ENCODE data around the gene CTSE. TPM values are rescaled to one million over a fixed set of nuclear protein-coding genes. Genes with fewer than 3 reads are reported as not detected.

The CTSE gene
- total and polyA plus RNA-seq, 5 donors from 2014 or later, result not detected

GRCh38 chr1:205961991-205962820 lies 61.5 kb downstream of the CTSE start:
- ATAC-seq (ENCODE audit: low read depth in 2 of 2) (no peak), DNase-seq (no peak)
- peaks cover 0 to 3% (median 0%) of the 10 kb centered on the region in 7 donors for H3K9me3 Mint-ChIP-seq
- no peaks in the 10 kb centered on the region for H3K9me3 ChIP-seq (ENCODE audit: control insufficient read depth in 2 of 2, low read length in 2 of 2)
- H3K4me1 Mint-ChIP-seq, result no peaks in the 10 kb centered on the region
- H3K36me3 ChIP-seq (ENCODE audit: control insufficient read depth, insufficient read depth, low read length), result no peaks in the 10 kb centered on the region
- H3K27ac Mint-ChIP-seq, result no peak overlapping the region
- H3K27me3 Mint-ChIP-seq, result peaks cover 21% of the 10 kb centered on the region
- H3K27ac ChIP-seq (ENCODE audit: insufficient read depth, low read length, poor library complexity, severe bottlenecking), result no peak overlapping the region
- no peaks in the 10 kb centered on the region for H3K27me3 ChIP-seq (ENCODE audit: control insufficient read depth, insufficient read depth, low read length)
- H3K4me3 ChIP-seq (ENCODE audit: low read depth, low read length), result no peak overlapping the region
- H3K36me3 Mint-ChIP-seq, result no peaks in the 10 kb centered on the region
- no peak overlapping the region for H3K4me3 Mint-ChIP-seq
- no peaks in the 10 kb centered on the region for H3K4me1 ChIP-seq (ENCODE audit: control insufficient read depth, insufficient read depth, low read length, poor library complexity, severe bottlenecking)

GRCh38 chr1:205961405-205961804 lies 62.3 kb downstream of the CTSE start:
- Histone ChIP-seq H3K36me3 (ENCODE audit: control insufficient read depth, insufficient read depth, low read length) (no peaks in the 10 kb centered on the region), H3K4me3 (ENCODE audit: low read depth, low read length) (no peak overlapping the region), H3K9me3 (ENCODE audit: control insufficient read depth in 2 of 2, low read length in 2 of 2) (no peaks in the 10 kb centered on the region), H3K27ac (ENCODE audit: insufficient read depth, low read length, poor library complexity, severe bottlenecking) (no peak overlapping the region), H3K4me1 (ENCODE audit: control insufficient read depth, insufficient read depth, low read length, poor library complexity, severe bottlenecking) (no peaks in the 10 kb centered on the region), H3K27me3 (ENCODE audit: control insufficient read depth, insufficient read depth, low read length) (peaks cover 2% of the 10 kb centered on the region)
- peaks cover 28% of the 10 kb centered on the region for H3K27me3 Mint-ChIP-seq
- H3K27ac Mint-ChIP-seq, result no peak overlapping the region
- DNase-seq (peak in 1 of 3 donors; percentile 20), ATAC-seq (ENCODE audit: low read depth in 2 of 2) (no peak)
- no peaks in the 10 kb centered on the region for H3K4me1 Mint-ChIP-seq
- no peak overlapping the region for H3K4me3 Mint-ChIP-seq
- H3K9me3 Mint-ChIP-seq, result peaks cover 0 to 3% (median 0%) of the 10 kb centered on the region in 7 donors
- no peaks in the 10 kb centered on the region for H3K36me3 Mint-ChIP-seq

GRCh38 chr1:205959789-205960188 lies 63.9 kb downstream of the CTSE start:
- Mint-ChIP-seq H3K27ac (no peak overlapping the region), H3K4me1 (no peaks in the 10 kb centered on the region), H3K27me3 (peaks cover 28% of the 10 kb centered on the region), H3K9me3 (peaks cover 0 to 4% (median 0%) of the 10 kb centered on the region in 7 donors), H3K4me3 (no peak overlapping the region), H3K36me3 (no peaks in the 10 kb centered on the region)
- ATAC-seq (ENCODE audit: low read depth in 2 of 2) (no peak), DNase-seq (no peak)
- Histone ChIP-seq H3K4me3 (ENCODE audit: low read depth, low read length) (no peak overlapping the region), H3K27me3 (ENCODE audit: control insufficient read depth, insufficient read depth, low read length) (peaks cover 4% of the 10 kb centered on the region), H3K9me3 (ENCODE audit: control insufficient read depth in 2 of 2, low read length in 2 of 2) (no peaks in the 10 kb centered on the region), H3K27ac (ENCODE audit: insufficient read depth, low read length, poor library complexity, severe bottlenecking) (no peak overlapping the region), H3K4me1 (ENCODE audit: control insufficient read depth, insufficient read depth, low read length, poor library complexity, severe bottlenecking) (no peaks in the 10 kb centered on the region), H3K36me3 (ENCODE audit: control insufficient read depth, insufficient read depth, low read length) (no peaks in the 10 kb centered on the region)

Other genes with a start within 250 kb of the CTSE start
- 37.0 TPM for gene RAB29, start 248.4 kb downstream of the CTSE start, total RNA-seq
- 100 to 1,000 TPM in 1 of 4 donors, 10 to 100 TPM in 3; 94.9 to 119 (median 98.6) TPM for gene RAB29, start 248.4 kb downstream of the CTSE start, polyA plus RNA-seq
- 33.2 TPM for gene SLC41A1, start 210.7 kb downstream of the CTSE start, total RNA-seq
- gene SLC41A1, start 210.7 kb downstream of the CTSE start, polyA plus RNA-seq, result 10 to 100 TPM; 10.8 to 18.5 (median 13.4) TPM
- 3.8 TPM for gene PM20D1, start 173.8 kb downstream of the CTSE start, total RNA-seq
- 1 to 10 TPM; 2.3 to 3.9 (median 3.6) TPM for gene PM20D1, start 173.8 kb downstream of the CTSE start, polyA plus RNA-seq
- gene SLC26A9, start 80.4 kb downstream of the CTSE start, total RNA-seq, result not detected
- not detected for gene SLC26A9, start 80.4 kb downstream of the CTSE start, polyA plus RNA-seq
- gene RAB7B, start 20.5 kb downstream of the CTSE start, total RNA-seq, result not detected
- gene RAB7B, start 20.5 kb downstream of the CTSE start, polyA plus RNA-seq, result not detected
- not detected for gene RHEX, start 29.3 kb upstream of the CTSE start, total RNA-seq
- not detected for gene RHEX, start 29.3 kb upstream of the CTSE start, polyA plus RNA-seq
- not detected for gene AVPR1B, start 93.5 kb upstream of the CTSE start, total RNA-seq
- gene AVPR1B, start 93.5 kb upstream of the CTSE start, polyA plus RNA-seq, result not detected
- 3.6 TPM for gene FAM72A, start 178.9 kb upstream of the CTSE start, total RNA-seq
- 1 to 10 TPM in 3 of 4 donors, under 1 TPM in 1; 0.59 to 3.4 (median 1.7) TPM for gene FAM72A, start 178.9 kb upstream of the CTSE start, polyA plus RNA-seq
- 89.5 TPM for gene SRGAP2, start 179.6 kb upstream of the CTSE start, total RNA-seq
- gene SRGAP2, start 179.6 kb upstream of the CTSE start, polyA plus RNA-seq, result 10 to 100 TPM in 3 of 4 donors, 1 to 10 TPM in 1; 9.2 to 17.8 (median 14.1) TPM

Measured in CD4-positive, CD25-positive, alpha-beta regulatory T cell (primary cell).